Left ventricle myocardium inferior (tissue), 1 donor: ENCODE measurements around the gene NECTIN4. TPM values are rescaled to one million over a fixed set of nuclear protein-coding genes. Genes with fewer than 3 reads are reported as not detected.
"Not testable (repeated sequence)": the region's sequence is repeated elsewhere in the genome, so short reads cannot be mapped to it uniquely, and the experiment has no call there.

ENCODE experiments used
- DNase-seq: peaks from one replicate; pipeline ENCODE4 v3.0.0-alpha.2; 2020
- H3K27ac ChIP-seq: fragments of 200-600 bp; replicated peaks from 2 replicates; pipeline ENCODE4 v1.8.0; 2021
- H3K27me3 ChIP-seq: fragments of 200-600 bp; 2 replicates; pipeline ENCODE4 v1.8.0; 2021; ENCODE audit warnings: low read depth
- H3K36me3 ChIP-seq: fragments of 200-600 bp; 2 replicates; pipeline ENCODE4 v1.8.0; 2021
- H3K4me1 ChIP-seq: fragments of 200-600 bp; 2 replicates; pipeline ENCODE4 v1.8.0; 2021
- H3K4me3 ChIP-seq: fragments of 200-600 bp; 2 replicates; pipeline ENCODE4 v1.8.0; 2021; ENCODE audit warnings: mild to moderate bottlenecking, moderate library complexity
- H3K9me3 ChIP-seq: fragments of 200-600 bp; replicated peaks from 2 replicates; pipeline ENCODE4 v1.8.0; 2021
- CTCF ChIP-seq: fragments of 200-600 bp; IDR thresholded peaks from 2 replicates; pipeline ENCODE4 v1.8.0; 2021; ENCODE audit warnings: antibody characterized with exemption, mild to moderate bottlenecking, borderline replicate concordance
- intact Hi-C: fragments of 100-400 bp; cut with micrococcal nuclease; formaldehyde crosslinking; loops from one replicate; pipeline ENCODE4 v1.11.0; 2022
- total RNA-seq: library from RNA; stranded (reverse); fragmentation: NEBNext Ultra II Directional; extraction: Animal tissue kit (Norgen Biotek cat#: 25700); gene quantifications from one replicate; pipeline ENCODE4 v1.2.1, GENCODE V29; 2021
- donor health status: DM: no; HTN: yes; CAD: no; lungs with severe emphysema.

Gene NECTIN4
- total RNA-seq, 1 donor from 2014 or later, result not detected

- intact Hi-C loops, result no loop called here
- H3K27ac ChIP-seq, result no peak overlapping the region
Measured at GRCh38 chr1:161121834-161122233, 32.5 kb upstream of the NECTIN4 start.

GRCh38 chr1:161121042-161121650 is 31.8 kb upstream of the NECTIN4 start:
- peaks cover 55% of the 10 kb centered on the region for H3K4me1 ChIP-seq
- H3K27me3 ChIP-seq, result no peaks in the 10 kb centered on the region
- no peak for DNase-seq
- TF ChIP-seq CTCF, result no peak
- H3K4me3 ChIP-seq, result no peak overlapping the region
- intact Hi-C loops, result no loop called here
- no peaks in the 10 kb centered on the region for H3K9me3 ChIP-seq
- peaks cover 64% of the 10 kb centered on the region for H3K36me3 ChIP-seq
- no peak overlapping the region for H3K27ac ChIP-seq

More at GRCh38 chr1:161121834-161122233, 32.5 kb upstream of the NECTIN4 start:
- TF ChIP-seq CTCF, result no peak
- peaks cover 70% of the 10 kb centered on the region for H3K36me3 ChIP-seq
- no peaks in the 10 kb centered on the region for H3K27me3 ChIP-seq
- no peaks in the 10 kb centered on the region for H3K9me3 ChIP-seq
- H3K4me3 ChIP-seq, result no peak overlapping the region
- DNase-seq, result no peak
- H3K4me1 ChIP-seq, result peaks cover 48% of the 10 kb centered on the region

GRCh38 chr1:161119092-161119903 is 29.9 kb upstream of the NECTIN4 start:
- Histone ChIP-seq H3K27ac (peak overlapping the region; percentile 91), H3K27me3 (no peaks in the 10 kb centered on the region), H3K9me3 (no peaks in the 10 kb centered on the region), H3K4me1 (peaks cover 74% of the 10 kb centered on the region), H3K4me3 (peak overlapping the region; percentile 87), H3K36me3 (peaks cover 45% of the 10 kb centered on the region)
- peak; percentile 32 for TF ChIP-seq CTCF
- DNase-seq, result peak; percentile 47
- intact Hi-C loops, result no loop called here

- Histone ChIP-seq H3K27ac (peak within 1 kb of the TSS; percentile 91), H3K27me3 (no peaks in the 10 kb centered on the region), H3K36me3 (peaks cover 32% of the 10 kb centered on the region), H3K9me3 (no peaks in the 10 kb centered on the region), H3K4me3 (peak within 1 kb of the TSS; percentile 87), H3K4me1 (peaks cover 87% of the 10 kb centered on the region)
- DNase-seq, result peak; percentile 90
- intact Hi-C loops, result no loop called here
- no peak for TF ChIP-seq CTCF
Measured at GRCh38 chr1:161117759-161118581, 28.6 kb upstream of the NECTIN4 start, which contains the start of the genes NIT1 and PFDN2. Gene NIT1 (plus strand): TSS chr1:161118105. CDS start chr1:161118177, 72 bp downstream. Gene PFDN2 (minus strand): TSS chr1:161118037. CDS start chr1:161118026, 11 bp downstream.

GRCh38 chr1:161115961-161116360 is 26.6 kb upstream of the NECTIN4 start:
- H3K27me3 ChIP-seq, DNase-seq, H3K4me3 ChIP-seq, H3K9me3 ChIP-seq, H3K27ac ChIP-seq, intact Hi-C loops: not testable (repeated sequence)
- Histone ChIP-seq H3K4me1 (peaks cover 98% of the 10 kb centered on the region), H3K36me3 (peaks cover 12% of the 10 kb centered on the region)
